ENCODE results near the gene ZBTB44.

Gene ZBTB44

DNA sequence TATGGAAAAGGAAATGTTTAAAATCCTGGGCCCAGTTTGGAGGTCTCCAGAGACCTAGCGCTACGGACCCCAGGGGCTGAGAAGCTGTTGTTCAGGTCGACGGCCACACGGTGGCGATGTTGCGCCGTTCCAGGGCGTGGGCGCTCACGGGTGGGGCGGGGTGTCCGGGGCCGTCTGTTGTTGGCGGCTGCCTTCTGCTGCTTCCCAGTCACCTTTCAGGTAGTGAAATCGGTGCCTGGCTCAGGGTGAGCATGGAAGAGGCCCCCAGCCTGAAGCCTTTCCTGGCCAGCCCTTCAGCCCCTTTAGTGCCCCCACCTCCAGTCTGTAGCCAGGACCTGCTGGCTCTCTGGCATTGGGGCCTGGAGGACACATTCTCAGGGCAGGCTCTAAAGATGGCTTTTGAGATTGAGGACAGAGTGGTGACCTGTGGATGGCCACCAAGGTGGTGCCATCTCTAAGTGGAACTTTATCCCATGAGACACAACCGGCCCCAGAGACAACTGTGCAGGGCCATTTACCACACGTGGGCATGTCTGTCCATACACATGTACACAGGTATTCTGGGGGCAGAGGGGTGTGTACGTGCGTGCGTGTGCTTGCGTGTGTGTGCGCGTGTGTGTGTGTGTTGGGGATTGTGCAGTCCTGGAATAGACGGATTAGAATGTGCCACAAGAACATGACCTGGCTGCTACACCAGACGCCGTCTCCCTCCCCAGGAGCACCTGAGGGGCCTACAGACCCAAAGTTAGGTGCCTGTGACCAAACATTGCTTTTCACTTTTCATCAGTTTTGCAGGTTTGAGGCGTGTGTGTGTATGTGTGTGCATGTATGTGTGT is 101.4 kb downstream of the ZBTB44 start:
- DNase-seq (ENCODE audit: low spot score), result peak; percentile 32

DNA sequence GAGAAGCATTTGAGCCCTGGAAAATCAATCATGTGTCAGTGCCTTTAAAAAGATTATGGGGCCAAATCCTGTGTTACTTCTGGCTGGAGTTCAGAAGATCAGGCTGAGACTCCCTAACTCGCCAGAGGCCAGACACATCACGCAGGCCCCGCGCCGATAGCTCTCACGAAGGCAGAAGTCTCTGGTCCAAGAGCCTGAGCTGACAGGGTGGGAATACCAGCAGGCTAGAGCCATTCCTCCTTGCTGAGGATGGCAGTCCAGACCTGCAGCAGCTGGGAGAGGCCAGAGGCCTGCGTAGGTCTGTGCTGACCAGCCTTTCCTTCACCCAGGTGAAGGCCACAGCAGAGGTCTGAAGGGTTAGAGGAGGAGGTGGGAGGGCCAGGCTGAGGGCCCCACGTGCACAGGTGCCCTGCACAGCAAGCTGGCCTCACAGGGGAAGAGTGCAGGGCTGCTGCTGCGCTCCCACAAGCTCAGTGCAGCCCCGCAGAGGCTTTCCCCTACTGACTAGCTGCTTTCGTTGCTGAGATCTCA is 102.2 kb downstream of the ZBTB44 start:
- no peak for DNase-seq (ENCODE audit: low spot score)

DNA sequence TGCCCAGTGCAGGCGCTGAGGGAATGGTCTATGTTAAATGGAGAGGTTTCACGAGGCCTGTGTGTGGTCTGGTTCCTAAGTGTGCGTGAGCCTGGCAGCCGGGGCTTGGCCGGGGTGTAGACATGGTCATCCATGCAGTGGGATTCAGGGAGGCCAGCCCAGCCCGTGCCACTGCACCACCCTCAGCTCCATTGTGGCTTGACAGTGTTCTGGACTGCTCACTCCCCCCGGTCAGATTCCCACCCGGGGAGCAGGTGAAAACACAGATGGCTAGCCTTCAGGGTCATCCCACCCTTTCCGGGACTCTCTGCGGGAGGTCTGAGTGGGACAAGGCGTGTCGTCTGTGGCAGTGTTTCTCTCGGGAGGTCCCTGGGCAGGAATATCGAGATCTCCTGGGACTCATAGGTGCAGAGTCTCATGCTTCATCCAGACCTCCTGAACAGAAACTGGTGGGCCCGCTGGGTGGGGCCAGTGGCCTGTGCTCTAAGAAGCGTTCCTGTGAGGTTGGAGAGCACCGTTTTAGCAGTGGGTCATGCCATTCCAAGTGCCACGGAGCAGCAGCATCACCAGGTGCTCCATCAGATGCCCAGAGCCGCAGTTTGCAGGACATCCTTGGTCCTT is 102.8 kb downstream of the ZBTB44 start:
- no peak for DNase-seq (ENCODE audit: low spot score)

DNA sequence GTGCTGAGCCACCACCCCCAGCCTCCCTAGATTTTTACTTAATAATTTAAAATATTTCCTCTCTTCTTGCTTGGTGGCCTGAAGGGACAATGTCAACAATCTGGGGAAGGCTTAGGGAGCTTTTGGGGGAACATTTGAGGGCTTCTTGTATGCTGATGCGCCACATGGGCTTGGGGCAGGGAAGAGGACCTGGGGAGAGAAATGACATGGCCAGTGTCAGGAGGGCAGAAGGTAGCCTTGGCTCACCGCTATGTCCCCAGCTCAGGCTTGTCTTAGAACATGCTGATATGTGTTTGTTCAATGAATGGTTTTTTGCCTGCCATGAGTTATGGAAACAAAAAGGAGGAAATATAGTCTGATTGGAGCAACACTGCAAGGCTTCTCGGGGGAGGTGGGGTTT is 103.6 kb downstream of the ZBTB44 start:
- DNase-seq (ENCODE audit: low spot score), result no peak

DNA sequence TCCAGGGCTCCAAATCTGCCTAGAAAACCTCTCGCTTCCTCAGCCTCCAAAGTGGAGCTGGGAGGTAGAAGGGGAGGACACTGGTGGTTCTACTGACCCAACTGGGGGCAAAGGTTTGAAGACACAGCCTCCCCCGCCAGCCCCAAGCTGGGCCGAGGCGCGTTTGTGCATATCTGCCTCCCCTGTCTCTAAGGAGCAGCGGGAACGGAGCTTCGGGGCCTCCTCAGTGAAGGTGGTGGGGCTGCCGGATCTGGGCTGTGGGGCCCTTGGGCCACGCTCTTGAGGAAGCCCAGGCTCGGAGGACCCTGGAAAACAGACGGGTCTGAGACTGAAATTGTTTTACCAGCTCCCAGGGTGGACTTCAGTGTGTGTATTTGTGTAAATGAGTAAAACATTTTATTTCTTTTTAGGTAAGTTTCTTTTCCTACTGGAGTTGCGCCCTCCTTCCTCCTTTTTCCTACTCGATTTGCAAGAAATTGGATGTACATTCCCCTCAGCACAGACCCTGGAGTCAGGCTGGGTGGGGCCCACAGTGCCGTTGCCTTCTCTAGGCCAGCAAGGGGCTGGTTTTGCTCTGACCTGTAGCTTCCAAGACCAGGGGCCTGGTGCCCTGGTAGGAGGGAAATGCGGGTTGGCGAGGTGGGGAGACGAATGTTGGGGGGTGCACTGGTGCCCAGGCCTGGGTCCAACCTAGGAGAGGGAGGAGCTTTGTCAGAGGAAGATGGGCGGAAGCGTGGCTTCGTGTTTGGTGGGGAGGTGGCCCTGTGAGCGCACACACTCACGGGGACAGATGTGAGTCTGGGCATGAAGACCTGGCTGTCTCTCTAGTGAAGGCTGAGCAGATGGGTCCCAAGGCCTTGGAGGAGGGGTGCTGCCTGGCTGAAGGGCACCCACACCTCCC is 104.5 kb downstream of the ZBTB44 start:
- no peak for DNase-seq (ENCODE audit: low spot score)

DNA sequence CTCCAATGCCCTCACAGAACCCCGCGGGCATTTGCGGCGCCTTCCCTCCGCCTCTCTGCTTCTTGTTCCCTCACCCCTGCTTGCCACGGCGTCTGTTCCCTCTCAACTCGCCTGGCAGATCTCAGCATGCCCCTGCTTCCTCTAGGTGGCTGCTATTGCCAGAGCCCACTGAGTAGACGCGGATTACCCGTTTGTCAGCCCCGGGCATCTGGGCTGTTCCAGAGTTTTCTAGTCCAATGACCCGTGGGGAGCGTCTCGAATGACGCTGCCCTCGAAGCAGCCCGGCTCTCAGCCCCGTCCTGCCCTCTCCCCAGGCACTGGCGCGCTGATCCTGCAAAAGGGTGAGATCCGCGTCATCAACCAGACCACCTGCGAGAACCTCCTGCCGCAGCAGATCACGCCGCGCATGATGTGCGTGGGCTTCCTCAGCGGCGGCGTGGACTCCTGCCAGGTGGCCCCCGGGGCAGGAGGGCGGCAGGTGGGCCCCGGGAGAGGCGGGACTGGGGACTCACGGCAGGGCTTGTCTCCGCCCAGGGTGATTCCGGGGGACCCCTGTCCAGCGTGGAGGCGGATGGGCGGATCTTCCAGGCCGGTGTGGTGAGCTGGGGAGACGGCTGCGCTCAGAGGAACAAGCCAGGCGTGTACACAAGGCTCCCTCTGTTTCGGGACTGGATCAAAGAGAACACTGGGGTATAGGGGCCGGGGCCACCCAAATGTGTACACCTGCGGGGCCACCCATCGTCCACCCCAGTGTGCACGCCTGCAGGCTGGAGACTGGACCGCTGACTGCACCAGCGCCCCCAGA is 105.4 kb downstream of the ZBTB44 start:
- DNase-seq (ENCODE audit: low spot score), result no peak

- DNase-seq (ENCODE audit: low spot score), result no peak
Measured at GRCh38 chr11:130208241-130209127, 106.2 kb downstream of the ZBTB44 start.

DNA sequence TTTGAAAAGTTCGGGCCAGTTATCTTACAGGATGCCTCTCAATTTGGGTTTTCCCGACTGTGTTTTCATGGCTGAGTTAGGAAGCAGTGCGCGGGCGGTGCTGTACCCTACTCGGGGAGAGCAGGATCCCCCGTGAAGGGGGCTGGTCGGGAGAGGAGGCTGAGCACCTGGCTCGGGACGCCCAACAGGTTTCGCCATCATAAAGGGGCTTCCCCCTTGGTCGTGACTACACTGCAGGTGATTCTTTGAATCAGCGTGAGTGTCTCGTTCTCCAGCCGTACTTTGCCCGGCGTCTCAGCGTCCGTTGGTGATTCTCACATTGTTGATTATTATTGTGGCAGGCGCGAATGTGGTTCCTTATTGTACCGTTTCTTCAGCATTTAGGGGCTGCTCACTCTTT is 108.6 kb downstream of the ZBTB44 start:
- no peak for DNase-seq (ENCODE audit: low spot score)

GRCh38 chr11:130204703-130205095 is 110.0 kb downstream of the ZBTB44 start:
- DNase-seq (ENCODE audit: low spot score), result no peak

- no peak for DNase-seq (ENCODE audit: low spot score)
Measured at GRCh38 chr11:130203766-130204702, 110.7 kb downstream of the ZBTB44 start.

DNA sequence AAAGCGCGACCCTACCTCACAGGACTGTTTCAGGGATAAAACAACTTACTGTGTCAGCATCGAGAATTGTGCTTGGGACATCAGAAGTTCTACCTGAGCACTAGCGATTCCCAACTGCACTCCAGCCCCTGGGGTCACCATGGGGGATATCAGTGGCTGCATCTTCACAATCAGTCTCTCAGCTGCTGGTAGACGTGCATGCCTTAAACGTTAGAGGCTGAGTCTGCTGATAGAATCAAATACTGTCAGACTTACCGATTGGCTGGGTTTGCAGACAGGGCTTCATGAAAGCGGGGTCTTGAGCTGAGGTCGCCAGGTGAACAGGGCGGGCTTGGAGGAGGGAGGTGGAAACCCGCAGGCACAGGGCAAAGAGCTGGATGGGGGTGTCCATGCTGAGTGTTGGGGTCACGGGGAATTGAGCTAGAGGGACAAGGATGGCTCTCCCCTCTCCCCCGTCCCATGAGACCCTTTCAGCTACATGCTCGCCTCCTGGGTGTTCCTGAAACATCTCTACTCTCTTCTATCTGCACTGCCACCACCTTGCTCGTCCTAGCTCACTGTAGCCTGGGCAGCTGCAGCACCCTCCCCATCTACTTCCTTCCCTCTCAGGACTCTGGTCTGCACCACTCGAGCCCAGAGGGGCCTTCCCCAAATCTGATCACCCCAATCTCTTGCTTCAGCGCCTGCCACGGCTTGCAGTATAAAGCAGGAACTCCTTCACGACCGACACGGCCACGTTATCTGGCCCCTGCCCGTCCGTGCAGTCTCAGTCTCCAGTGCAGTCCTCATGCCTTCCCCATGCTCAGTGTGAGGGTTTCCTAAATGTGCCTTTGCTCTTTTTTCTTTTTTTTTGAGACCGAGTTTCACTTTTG is 111.7 kb downstream of the ZBTB44 start:
- DNase-seq (ENCODE audit: low spot score), result no peak

DNA sequence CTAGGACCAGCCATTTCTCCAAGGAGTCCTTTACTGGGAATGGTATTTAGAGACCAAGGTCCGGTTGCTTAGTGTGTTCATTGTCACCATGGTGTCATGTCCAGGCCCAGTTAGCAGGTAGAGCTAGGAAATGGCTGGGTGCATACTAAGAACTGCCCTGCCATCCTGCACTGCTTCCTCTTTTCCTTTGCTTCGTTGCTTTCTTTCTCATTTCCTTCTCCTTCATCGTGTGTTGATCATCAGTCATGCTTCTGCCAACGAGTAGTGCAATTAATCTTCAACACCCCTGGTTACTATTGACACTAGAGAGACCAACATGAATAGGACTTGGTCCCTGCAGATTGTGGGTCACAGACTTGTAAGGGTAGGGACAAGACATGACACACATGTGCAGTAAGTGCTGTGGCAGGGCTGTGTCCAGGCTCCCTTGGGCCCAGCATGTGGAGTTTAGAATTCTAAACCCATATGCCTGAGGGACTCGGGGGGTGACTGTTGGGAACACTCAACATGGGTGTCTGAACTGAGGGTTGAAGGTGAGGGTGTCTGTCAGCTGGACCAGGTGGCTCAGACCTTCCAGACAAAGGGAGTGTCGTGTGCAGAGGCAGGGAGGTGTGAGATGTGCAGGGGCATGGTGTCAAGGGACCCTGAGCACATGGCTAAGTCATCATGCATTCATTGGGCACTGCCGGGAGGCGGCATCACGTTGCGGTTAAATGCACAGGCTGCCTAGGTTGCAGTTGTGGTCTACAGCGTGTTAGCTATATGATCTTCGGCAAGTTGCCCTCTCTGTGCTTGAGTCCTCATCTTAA is 112.5 kb downstream of the ZBTB44 start:
- DNase-seq (ENCODE audit: low spot score), result no peak

- DNase-seq (ENCODE audit: low spot score), result no peak
Measured at GRCh38 chr11:130201026-130201425, 113.7 kb downstream of the ZBTB44 start.

GRCh38 chr11:130199792-130200191 is 114.9 kb downstream of the ZBTB44 start:
- DNase-seq (ENCODE audit: low spot score), result no peak

- DNase-seq (ENCODE audit: low spot score), result no peak
Measured at GRCh38 chr11:130198964-130199363, 115.8 kb downstream of the ZBTB44 start.

GRCh38 chr11:130198292-130198691 is 116.4 kb downstream of the ZBTB44 start:
- no peak for DNase-seq (ENCODE audit: low spot score)

- DNase-seq (ENCODE audit: low spot score), result no peak
Measured at GRCh38 chr11:130197386-130198035, 117.2 kb downstream of the ZBTB44 start.
